Measurements from ENCODE around the gene HK3. TPM values are rescaled to one million over a fixed set of nuclear protein-coding genes. Genes with fewer than 3 reads are reported as not detected.

Gene HK3
- total RNA-seq, 1 experiment from 2014 or later = not detected

- no peaks in the 10 kb centered on the region for H3K4me1 ChIP-seq (ENCODE audit: insufficient read depth, low read length)
- no peaks in the 10 kb centered on the region for H4K20me1 ChIP-seq (ENCODE audit: low read length)
- H3K9me3 ChIP-seq (ENCODE audit: low read length) = no peaks in the 10 kb centered on the region
- no peaks in the 10 kb centered on the region for H3F3A ChIP-seq (ENCODE audit: low read length, unreplicated experiment)
- no peaks in the 10 kb centered on the region for H3K9me2 ChIP-seq (replicated peaks; ENCODE audit: low read length)
- H3K27ac ChIP-seq (ENCODE audit: low read length) = no peak overlapping the region
- H3K4me2 ChIP-seq (ENCODE audit: low read length) = no peak overlapping the region
- CTCF ChIA-PET = no interaction called here
- no peak for TF ChIP-seq EZH2phosphoT487 (IDR thresholded peaks at IDR 0.05; ENCODE audit: borderline replicate concordance, low read length)
- TF ChIP-seq CTCF (conservative IDR thresholded peaks at IDR 0.05; ENCODE audit: low read depth, low read length) = no peak
- no peak for TF ChIP-seq EZH2 (IDR thresholded peaks at IDR 0.05; ENCODE audit: low read length, unreplicated experiment)
- intact Hi-C loops (cut with micrococcal nuclease) = no loop called here
- H3K9ac ChIP-seq (ENCODE audit: low read length) = no peak overlapping the region
- POLR2A ChIA-PET (ENCODE audit: unreplicated experiment) = no interaction called here
- H3K27me3 ChIP-seq (ENCODE audit: low read length) = peaks cover 8% of the 10 kb centered on the region; the same call in 1 of the 2 replicates
- DNase-seq = no peak
- H3K4me3 ChIP-seq (ENCODE audit: low read length) = no peak overlapping the region
- no peaks in the 10 kb centered on the region for H3K36me3 ChIP-seq (ENCODE audit: low read depth, low read length)
- no peaks in the 10 kb centered on the region for H3K79me2 ChIP-seq (ENCODE audit: low read length)
- ATAC-seq = no peak
- BruUV-seq (replicated peaks) = no TSS peak
- H2AFZ ChIP-seq (ENCODE audit: low read length) = no peak overlapping the region
Observed at GRCh38 chr5:176860381-176860780, 38.8 kb downstream of the HK3 start.

DNA sequence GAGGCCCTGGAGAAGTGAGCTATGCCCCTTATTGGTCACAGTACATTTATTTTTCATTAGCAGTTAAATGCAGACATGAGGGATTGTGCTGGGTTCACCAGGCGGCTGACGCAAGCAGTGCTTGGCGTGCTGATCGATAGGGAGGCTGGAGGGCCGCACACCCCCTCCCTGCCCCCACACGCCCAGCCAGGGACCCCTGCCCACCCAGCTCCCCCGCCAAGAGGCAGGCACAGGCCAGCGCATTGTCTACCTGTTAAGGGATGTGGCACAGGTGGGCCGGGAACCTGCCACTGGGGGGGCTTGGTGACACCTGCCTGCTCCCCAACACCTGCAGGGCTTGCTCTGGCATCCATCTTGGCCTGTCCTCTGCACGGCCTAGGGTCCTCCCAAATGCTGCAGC, 39.2 kb downstream of the HK3 start:
- no peak overlapping the region for H3K4me3 ChIP-seq (ENCODE audit: low read length)
- intact Hi-C loops (cut with micrococcal nuclease) = no loop called here
- H3F3A ChIP-seq (ENCODE audit: low read length, unreplicated experiment) = no peaks in the 10 kb centered on the region
- no peaks in the 10 kb centered on the region for H3K9me2 ChIP-seq (replicated peaks; ENCODE audit: low read length)
- H3K4me1 ChIP-seq (ENCODE audit: insufficient read depth, low read length) = no peaks in the 10 kb centered on the region
- DNase-seq (no peak), ATAC-seq (no peak)
- H3K36me3 ChIP-seq (ENCODE audit: low read depth, low read length) = no peaks in the 10 kb centered on the region
- no peak for TF ChIP-seq EZH2phosphoT487 (IDR thresholded peaks at IDR 0.05; ENCODE audit: borderline replicate concordance, low read length)
- TF ChIP-seq CTCF (conservative IDR thresholded peaks at IDR 0.05; ENCODE audit: low read depth, low read length) = no peak
- ChIA-PET POLR2A (ENCODE audit: unreplicated experiment) (no interaction called here), CTCF (no interaction called here)
- no peaks in the 10 kb centered on the region for H3K79me2 ChIP-seq (ENCODE audit: low read length)
- no TSS peak for BruUV-seq (replicated peaks)
- no peak overlapping the region for H3K9ac ChIP-seq (ENCODE audit: low read length)
- no peaks in the 10 kb centered on the region for H3K9me3 ChIP-seq (ENCODE audit: low read length)
- H3K27me3 ChIP-seq (ENCODE audit: low read length) = peaks cover 8% of the 10 kb centered on the region; the same call in 1 of the 2 replicates
- H3K4me2 ChIP-seq (ENCODE audit: low read length) = no peak overlapping the region
- H2AFZ ChIP-seq (ENCODE audit: low read length) = no peak overlapping the region
- no peak overlapping the region for H3K27ac ChIP-seq (ENCODE audit: low read length)
- H4K20me1 ChIP-seq (ENCODE audit: low read length) = no peaks in the 10 kb centered on the region

GRCh38 chr5:176857894-176858273, 41.3 kb downstream of the HK3 start:
- Histone ChIP-seq H3K4me1 (ENCODE audit: insufficient read depth, low read length) (no peaks in the 10 kb centered on the region), H4K20me1 (ENCODE audit: low read length) (no peaks in the 10 kb centered on the region), H3K4me3 (ENCODE audit: low read length) (no peak overlapping the region), H3K36me3 (ENCODE audit: low read depth, low read length) (no peaks in the 10 kb centered on the region), H3K9ac (ENCODE audit: low read length) (no peak overlapping the region), H3K79me2 (ENCODE audit: low read length) (no peaks in the 10 kb centered on the region), H3K9me2 (replicated peaks; ENCODE audit: low read length) (no peaks in the 10 kb centered on the region), H2AFZ (ENCODE audit: low read length) (no peak overlapping the region), H3K27ac (ENCODE audit: low read length) (no peak overlapping the region), H3K27me3 (ENCODE audit: low read length) (peaks cover 4% of the 10 kb centered on the region; the same call in 1 of the 2 replicates), H3K4me2 (ENCODE audit: low read length) (no peak overlapping the region), H3F3A (ENCODE audit: low read length, unreplicated experiment) (no peaks in the 10 kb centered on the region), H3K9me3 (ENCODE audit: low read length) (no peaks in the 10 kb centered on the region)
- no TSS peak for BruUV-seq (replicated peaks)
- TF ChIP-seq EZH2phosphoT487 (IDR thresholded peaks at IDR 0.05; ENCODE audit: borderline replicate concordance, low read length) = no peak
- TF ChIP-seq EZH2 (IDR thresholded peaks at IDR 0.05; ENCODE audit: low read length, unreplicated experiment) = no peak
- no peak for TF ChIP-seq CTCF (conservative IDR thresholded peaks at IDR 0.05; ENCODE audit: low read depth, low read length)
- ChIA-PET POLR2A (ENCODE audit: unreplicated experiment) (no interaction called here), CTCF (no interaction called here)
- intact Hi-C loops (cut with micrococcal nuclease) = no loop called here
- no peak for DNase-seq
- ATAC-seq = no peak
